GM18873 (cell line): ENCODE data around the gene CEP170.
A peak's percentile ranks its signal among the peaks of the same experiment; 100 is the strongest.
"Not testable (repeated sequence)": the region's sequence is repeated elsewhere in the genome, so short reads cannot be mapped to it uniquely, and the experiment has no call there.

Source experiments
- ATAC-seq: cut with Tn5 transposase; IDR thresholded peaks from one replicate; pipeline ENCODE4 v1.9.1; 2021; ENCODE audit warnings: mild to moderate bottlenecking, moderate library complexity, moderate number of reproducible peaks; ENCODE audit not compliant: unreplicated experiment, low FRiP score

CEP170 gene

GRCh38 chr1:243183661-243184060 is 71.4 kb downstream of the CEP170 start:
- not testable (repeated sequence) for ATAC-seq

DNA sequence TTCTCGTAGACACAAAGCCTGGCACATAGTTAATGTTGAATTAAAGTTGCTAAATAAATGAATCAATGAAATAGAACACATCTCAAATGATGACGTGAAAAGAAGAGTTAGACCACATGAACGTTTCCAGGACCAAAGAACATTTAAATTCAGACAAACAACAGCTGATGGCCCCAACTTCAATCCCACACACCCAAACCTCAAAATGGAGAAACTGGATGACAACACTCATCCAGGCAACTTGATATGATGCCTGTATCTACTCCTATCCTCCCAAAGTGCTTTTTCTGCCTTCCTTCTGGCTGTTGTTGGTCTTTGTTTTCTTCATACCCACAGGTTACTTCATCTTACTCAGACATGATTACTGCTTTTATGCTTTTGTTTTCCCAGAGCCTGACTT is 71.9 kb downstream of the CEP170 start:
- not testable (repeated sequence) for ATAC-seq

DNA sequence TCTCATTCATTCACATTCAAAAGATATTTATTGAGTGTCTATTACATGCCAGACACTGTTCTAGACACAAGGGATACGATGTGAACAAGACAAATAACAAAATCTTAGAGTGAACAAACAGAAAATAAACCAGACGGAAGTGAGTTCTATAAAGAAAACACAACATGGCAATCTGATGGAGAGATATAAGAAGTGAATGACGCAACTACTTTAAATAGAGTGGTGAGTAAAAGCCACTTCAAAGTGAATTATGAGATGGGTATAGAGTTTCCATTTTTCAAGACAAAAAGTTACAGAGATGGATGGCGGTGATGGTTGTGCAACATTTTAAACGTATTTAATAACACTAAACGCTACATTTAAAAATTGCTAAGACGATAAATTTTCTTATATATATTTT is 75.4 kb downstream of the CEP170 start:
- ATAC-seq: no peak

GRCh38 chr1:243177792-243178191 is 77.3 kb downstream of the CEP170 start:
- ATAC-seq: not testable (repeated sequence)

GRCh38 chr1:243173758-243174369 is 81.2 kb downstream of the CEP170 start:
- ATAC-seq: not testable (repeated sequence)

GRCh38 chr1:243164911-243165310 is 90.2 kb downstream of the CEP170 start:
- not testable (repeated sequence) for ATAC-seq

DNA sequence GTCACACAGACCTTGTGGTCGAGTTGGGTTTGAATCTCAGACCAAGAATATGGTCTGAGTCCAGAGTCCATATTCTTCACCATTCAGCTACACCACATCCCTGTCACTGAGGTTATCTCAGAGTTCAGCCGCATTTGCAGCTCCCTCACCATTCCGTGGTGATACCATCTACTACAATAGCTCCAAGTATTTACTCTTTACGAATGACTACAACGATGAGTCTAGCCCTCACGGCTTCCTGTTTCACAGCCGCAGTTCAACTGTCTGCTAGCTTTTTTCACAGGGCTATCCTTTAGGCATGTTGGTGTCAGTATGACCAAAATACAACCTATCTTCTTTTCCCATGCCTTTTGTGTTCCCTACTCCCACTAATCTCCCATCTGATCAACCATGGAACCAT is 104.2 kb downstream of the CEP170 start:
- ATAC-seq: not testable (repeated sequence)

DNA sequence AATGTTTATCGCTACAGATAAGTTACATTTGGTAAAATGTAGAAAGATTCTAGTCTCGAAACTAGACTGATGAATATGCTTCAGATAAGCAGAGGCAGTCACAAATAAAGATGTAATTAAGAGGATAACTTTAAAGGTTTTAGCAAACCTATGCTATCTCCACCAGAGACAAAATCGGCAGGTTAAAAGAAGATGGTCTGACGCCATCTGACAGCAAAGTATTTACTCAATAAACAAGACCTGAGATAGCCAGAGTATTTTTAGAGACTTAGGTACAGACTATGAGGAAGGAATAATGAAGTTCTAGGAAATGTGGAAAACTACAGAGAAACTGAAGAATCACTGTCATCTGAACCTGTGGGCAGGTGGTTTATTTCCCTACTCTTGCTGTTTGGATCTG is 106.0 kb downstream of the CEP170 start:
- not testable (repeated sequence) for ATAC-seq

GRCh38 chr1:243147351-243147750 is 107.7 kb downstream of the CEP170 start:
- ATAC-seq: not testable (repeated sequence)

GRCh38 chr1:243140498-243140897 is 114.6 kb downstream of the CEP170 start:
- not testable (repeated sequence) for ATAC-seq

DNA sequence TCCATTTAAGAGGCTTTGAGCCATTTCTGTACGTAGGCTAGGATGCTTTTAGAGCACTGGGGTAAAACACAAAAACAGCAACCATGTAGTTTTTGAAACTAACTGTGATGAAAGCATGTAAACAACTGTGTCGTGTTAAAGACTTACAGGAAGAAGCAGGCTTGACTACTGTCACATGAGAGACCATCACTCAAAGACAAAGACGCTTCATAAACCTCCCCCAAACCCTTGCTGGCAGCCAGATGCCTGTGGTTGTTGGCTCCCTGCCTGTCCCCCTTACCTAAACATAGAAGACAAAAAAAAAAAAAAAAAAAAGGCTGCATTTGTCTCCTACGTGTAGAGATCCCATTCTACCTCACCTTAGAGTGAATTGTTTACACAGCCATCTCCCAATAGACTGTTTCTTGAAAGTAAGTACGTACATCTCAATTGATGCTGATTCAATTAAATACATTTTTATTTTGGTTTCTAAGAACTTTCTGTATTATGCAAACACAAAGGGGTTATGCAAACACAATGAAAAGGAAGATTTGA is 132.1 kb downstream of the CEP170 start:
- not testable (repeated sequence) for ATAC-seq

GRCh38 chr1:243121939-243122338 is 133.1 kb downstream of the CEP170 start:
- ATAC-seq: not testable (repeated sequence)

GRCh38 chr1:243118601-243119322 is 136.3 kb downstream of the CEP170 start:
- not testable (repeated sequence) for ATAC-seq

DNA sequence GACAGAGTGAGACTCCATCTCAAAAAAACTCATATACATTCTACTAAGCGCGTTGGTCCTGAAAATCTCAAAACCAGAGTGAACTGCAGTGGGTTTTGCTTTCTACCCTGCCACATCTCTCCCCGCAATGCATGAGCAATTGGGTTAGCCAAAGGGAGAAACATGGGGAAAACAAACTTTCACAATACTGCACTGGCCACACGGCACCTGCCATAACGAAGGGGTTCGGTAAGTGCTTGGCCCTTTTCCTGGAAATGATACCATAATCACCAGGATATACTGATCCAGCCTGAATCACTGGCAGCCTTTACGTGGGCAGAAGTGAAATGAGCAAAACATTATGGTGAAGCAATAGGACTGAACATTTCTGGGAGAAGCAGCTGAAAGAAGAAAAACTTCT is 138.9 kb downstream of the CEP170 start:
- not testable (repeated sequence) for ATAC-seq

DNA sequence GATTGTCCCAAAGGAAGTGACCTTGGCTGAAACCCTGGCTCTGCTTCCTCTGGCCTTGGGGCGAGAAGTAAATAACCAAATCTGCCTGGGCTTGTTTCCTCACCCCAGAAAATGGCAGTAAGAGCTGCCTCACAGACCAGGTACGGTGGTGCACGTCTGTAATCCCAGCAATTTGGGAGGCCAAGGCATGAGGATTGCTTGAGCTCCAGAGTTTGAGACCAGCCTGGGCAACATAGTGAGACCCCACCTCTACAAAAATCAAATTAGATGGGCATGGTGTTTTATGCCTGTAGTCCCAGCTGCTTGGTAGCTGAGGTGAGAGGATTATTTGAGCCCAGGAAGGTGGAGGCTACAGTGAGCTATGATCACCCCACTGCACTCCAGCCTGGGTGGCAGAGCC is 140.3 kb downstream of the CEP170 start:
- ATAC-seq: not testable (repeated sequence)

DNA sequence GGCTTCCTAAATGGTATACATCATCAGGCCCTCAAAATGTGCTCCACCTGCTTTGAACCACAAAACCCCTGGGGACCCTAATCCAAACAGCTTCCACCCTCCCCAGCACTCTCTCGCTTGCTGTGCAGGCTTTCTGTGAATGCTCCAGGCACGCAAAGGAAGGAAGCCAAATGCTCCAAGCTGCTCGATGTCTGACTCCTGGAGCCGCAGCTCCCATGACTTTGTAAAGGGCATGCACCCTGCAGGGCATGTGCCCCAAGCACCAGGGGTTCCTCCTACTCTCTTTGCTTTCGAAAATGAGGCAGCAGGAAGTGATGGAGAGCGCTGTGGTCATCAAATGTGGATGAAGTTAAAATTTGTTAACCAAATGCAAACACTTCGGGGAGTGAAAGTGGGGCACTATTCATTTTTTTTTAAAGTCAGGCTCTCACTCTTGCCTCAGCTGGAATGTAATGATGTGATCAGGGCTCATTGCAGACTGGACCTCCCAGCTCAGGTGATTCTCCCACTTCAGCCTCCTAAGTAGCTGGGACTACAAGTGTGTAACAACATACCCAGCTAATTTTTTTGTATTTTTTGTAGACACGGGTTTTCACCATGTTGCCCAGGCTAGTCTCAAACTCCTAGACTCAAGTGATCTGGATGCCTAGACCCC is 140.9 kb downstream of the CEP170 start:
- ATAC-seq: peak; percentile 78

DNA sequence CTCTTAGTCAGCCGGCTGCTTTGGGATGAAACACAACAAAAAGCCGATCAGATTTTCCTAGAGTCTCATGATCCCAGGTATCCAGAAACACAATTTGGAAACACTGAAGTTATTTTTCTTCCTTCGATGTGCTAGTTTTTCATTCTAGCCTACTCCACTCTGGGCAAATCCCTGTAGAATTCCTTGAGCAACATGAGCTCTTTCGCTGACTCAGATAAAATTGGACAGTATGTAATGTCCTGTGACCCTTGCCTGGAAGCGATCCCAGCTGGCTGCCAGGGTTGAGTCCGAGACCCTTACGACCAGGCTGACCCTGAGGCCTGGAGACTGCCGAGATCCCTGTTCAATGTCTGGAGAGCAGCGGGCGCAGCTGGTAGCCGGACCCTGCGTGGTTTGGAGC is 147.9 kb downstream of the CEP170 start:
- ATAC-seq: not testable (repeated sequence)

DNA sequence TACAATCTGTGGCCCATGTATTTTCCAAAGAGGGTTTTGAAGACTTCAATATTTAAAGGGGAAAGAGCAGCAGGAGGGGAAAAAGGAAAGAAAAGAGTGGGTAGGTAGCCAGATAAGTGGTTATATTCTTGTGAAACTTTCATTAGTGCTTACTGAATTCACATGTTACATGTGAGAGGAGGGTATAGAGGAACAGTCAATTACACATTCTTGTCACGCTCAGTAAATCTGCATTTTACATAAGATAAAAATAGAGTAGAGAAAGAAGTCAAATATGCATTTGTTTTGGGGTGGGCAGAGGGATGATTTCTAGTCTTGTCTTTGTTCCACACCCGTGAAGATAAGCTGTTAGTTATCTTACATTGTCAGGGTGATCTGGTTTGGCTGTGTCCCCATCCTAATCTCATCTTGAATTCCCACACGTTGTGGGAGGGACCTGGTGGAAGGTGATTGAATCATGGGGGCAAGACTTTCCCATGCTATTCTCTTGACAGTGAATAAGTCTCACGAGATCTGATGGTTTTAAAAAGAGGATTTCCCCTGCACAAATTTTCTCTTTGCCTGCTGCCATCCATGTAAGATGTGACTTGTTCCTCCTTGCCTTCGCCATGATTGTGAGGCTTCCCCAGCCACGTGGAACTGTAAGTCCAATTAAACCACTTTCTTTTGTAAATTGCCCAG is 149.3 kb downstream of the CEP170 start:
- ATAC-seq: not testable (repeated sequence)

DNA sequence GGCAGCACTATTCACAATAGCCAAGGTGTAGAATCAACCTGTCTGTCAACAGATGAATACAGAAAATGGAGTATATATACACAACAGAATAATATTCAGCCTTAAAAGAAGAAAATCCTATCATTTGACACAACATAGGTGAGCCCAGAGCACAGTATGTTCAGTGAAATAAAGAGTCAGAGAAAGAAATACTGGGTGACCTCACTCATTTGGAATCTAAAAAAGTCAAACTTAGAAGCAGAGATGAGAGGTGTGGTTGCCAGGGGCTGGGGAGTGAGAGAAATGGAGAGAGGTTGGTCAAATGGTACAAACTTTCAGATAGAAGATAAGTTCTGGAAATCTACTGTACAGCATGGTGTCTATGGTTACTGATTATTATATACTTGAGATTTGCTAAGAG is 150.0 kb downstream of the CEP170 start:
- ATAC-seq: not testable (repeated sequence)

- not testable (repeated sequence) for ATAC-seq
Measured at GRCh38 chr1:243104452-243104851, 150.6 kb downstream of the CEP170 start.
